Gastroesophageal sphincter (tissue), 4 donors: ENCODE measurements around the gene TM4SF5. TPM values are rescaled to one million over a fixed set of nuclear protein-coding genes. Genes with fewer than 3 reads are reported as not detected.

Source experiments
- ATAC-seq: fragments of 150-250 bp; one replicate; pipeline ENCODE4 v1.9.1; 2016; ENCODE audit warnings: mild to moderate bottlenecking, moderate library complexity
- H3K27ac ChIP-seq, 4 donors: fragments of 200-600 bp; sonication (generic) in 3 of 4; 1 replicate in 3 of 4; 2 replicates in 1 of 4; pipeline ENCODE4 v1.5.1; 2016 to 2019
- H3K27me3 ChIP-seq: fragments of 200-600 bp; sonication (generic); one replicate; pipeline ENCODE4 v1.5.1; 2019
- H3K36me3 ChIP-seq, 2 donors: fragments of 200-600 bp; sonication (generic); one replicate each; pipeline ENCODE4 v1.5.1; 2019; ENCODE audit warnings: control low read depth in 1 of 2
- H3K4me1 ChIP-seq, 3 donors: fragments of 200-600 bp; sonication (generic); 1 replicate in 2 of 3; 2 replicates in 1 of 3; pipeline ENCODE4 v1.5.1; 2016 to 2019; ENCODE audit warnings: control low read depth in 2 of 3
- H3K4me3 ChIP-seq, 2 donors: fragments of 200-600 bp; sonication (generic); one replicate each; pipeline ENCODE4 v1.5.1; 2019; ENCODE audit warnings: mild to moderate bottlenecking in 1 of 2, moderate library complexity in 1 of 2
- H3K9me3 ChIP-seq, 3 donors: fragments of 200-600 bp; sonication (generic); one replicate each; pipeline ENCODE4 v1.5.1; 2017 to 2019; ENCODE audit warnings: control low read depth in 2 of 3
- EP300 ChIP-seq: sonication (generic); formaldehyde crosslinking; IDR thresholded peaks from one replicate; pipeline ENCODE4 v1.6.1; 2017; ENCODE audit warnings: antibody characterized with exemption, mild to moderate bottlenecking
- POLR2A ChIP-seq, 2 donors: fragments of 450-650 bp; IDR thresholded peaks; one replicate each; pipeline ENCODE4 v1.6.1; 2017; ENCODE audit warnings: antibody characterized with exemption in 2 of 2, mild to moderate bottlenecking in 2 of 2, moderate library complexity in 1 of 2
- POLR2AphosphoS5 ChIP-seq: sonication (generic); formaldehyde crosslinking; IDR thresholded peaks from one replicate; pipeline ENCODE4 v1.6.1; 2017; ENCODE audit warnings: antibody characterized with exemption
- WGBS, 2 donors: methylation state at CpG; one replicate each; pipeline ENCODE4 v1.1.5; 2018; ENCODE audit warnings: low coverage in 1 of 2; 5-methylcytosine and 5-hydroxymethylcytosine counted together
- total RNA-seq, 4 donors: library from RNA; depleted of rRNA; stranded (reverse); fragments of >200 nt; gene quantifications; one replicate each; pipeline ENCODE4 v1.1.0, GENCODE V29; 2016
- TF ChIP-seq, protein P1 (sequence below), 4 experiments: fragments of 200-600 bp in 2 of 4; fragments of 450-650 bp in 2 of 4; sonication (generic) in 1 of 4; IDR thresholded peaks; one replicate each; pipeline ENCODE4 v1.5.1; 2017 to 2019; ENCODE audit warnings: antibody characterized with exemption in 4 of 4, mild to moderate bottlenecking in 2 of 4, moderate library complexity in 2 of 4

Gene TM4SF5, protein sequence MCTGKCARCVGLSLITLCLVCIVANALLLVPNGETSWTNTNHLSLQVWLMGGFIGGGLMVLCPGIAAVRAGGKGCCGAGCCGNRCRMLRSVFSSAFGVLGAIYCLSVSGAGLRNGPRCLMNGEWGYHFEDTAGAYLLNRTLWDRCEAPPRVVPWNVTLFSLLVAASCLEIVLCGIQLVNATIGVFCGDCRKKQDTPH
- not detected for total RNA-seq

DNA sequence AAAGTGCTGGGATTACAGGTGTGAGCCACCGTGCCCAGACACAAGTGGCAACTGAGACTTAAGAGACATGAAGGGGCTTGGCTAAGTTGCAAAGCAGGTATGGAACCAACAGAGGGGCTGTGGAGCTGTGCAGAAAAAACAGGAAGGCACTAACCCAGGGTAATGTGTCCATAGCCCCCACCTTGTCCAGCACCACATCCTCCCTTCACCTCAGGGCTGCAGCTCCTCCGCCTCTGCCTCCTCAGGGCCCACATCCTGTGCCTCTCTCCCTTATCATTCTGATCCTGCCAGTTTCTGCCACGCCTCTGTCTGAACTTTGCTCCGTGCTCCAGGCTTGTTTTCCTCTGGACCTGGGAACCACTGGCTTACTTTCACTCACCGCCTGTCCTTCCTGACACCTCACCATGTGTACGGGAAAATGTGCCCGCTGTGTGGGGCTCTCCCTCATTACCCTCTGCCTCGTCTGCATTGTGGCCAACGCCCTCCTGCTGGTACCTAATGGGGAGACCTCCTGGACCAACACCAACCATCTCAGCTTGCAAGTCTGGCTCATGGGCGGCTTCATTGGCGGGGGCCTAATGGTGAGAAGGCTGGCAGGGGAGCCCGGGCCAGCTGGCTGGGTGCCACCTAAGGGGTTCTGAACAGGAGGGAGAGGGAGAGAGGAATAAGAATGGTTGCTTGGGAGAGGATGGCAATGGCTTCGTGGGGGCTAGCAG is at the start of gene TM4SF5:
TM4SF5 (plus strand) TSS at position 368 of the 716 bp plus-strand sequence; CDS start at position 405, 37 bp downstream.
- 58 to 85% methylated on average over 2 to 4 of the region's 13 CpGs for WGBS, 2 donors
- Histone ChIP-seq H3K27ac (no peak within 1 kb of the TSS), H3K36me3 (no peaks in the 10 kb centered on the region), H3K27me3 (peaks cover 49% of the 10 kb centered on the region), H3K4me3 (no peak within 1 kb of the TSS), H3K4me1 (no peaks in the 10 kb centered on the region), H3K9me3 (no peaks in the 10 kb centered on the region)
- no peak for ATAC-seq
- no peak for TF ChIP-seq POLR2A (IDR thresholded peaks at IDR 0.05)
- TF ChIP-seq, protein P1, sequence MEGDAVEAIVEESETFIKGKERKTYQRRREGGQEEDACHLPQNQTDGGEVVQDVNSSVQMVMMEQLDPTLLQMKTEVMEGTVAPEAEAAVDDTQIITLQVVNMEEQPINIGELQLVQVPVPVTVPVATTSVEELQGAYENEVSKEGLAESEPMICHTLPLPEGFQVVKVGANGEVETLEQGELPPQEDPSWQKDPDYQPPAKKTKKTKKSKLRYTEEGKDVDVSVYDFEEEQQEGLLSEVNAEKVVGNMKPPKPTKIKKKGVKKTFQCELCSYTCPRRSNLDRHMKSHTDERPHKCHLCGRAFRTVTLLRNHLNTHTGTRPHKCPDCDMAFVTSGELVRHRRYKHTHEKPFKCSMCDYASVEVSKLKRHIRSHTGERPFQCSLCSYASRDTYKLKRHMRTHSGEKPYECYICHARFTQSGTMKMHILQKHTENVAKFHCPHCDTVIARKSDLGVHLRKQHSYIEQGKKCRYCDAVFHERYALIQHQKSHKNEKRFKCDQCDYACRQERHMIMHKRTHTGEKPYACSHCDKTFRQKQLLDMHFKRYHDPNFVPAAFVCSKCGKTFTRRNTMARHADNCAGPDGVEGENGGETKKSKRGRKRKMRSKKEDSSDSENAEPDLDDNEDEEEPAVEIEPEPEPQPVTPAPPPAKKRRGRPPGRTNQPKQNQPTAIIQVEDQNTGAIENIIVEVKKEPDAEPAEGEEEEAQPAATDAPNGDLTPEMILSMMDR (IDR thresholded peaks at IDR 0.05) = no peak
- TF ChIP-seq POLR2AphosphoS5 = no peak
- no peak for TF ChIP-seq EP300

DNA sequence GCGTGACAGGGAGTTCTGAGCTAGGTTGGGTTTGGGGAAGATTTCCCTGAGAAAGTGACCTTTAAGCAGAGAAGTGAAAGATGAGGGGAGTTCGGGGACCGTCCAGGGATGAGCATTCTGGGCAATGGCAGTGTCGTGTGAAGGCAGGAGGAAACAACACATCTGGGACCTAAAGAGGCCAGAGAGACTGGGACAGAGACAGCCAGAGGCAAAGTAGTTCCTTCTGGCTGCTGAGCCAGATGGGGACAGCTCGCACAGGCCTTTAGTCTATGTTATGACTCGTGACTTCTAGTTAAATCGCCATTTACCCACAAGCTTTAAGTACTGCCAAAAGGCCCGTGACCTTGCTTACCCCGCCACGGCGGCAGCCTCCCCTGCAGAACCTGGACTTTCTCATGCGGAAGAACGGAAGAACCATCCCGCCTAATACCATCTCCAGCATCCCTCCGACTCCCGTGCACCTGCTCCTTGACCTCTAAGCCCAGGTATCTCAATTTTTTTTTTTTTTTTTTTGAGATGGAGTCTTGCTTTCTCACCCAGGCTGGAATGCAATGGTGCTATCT is 48.9 kb upstream of the TM4SF5 start:
- TF ChIP-seq POLR2A (IDR thresholded peaks at IDR 0.05) (no peak), POLR2AphosphoS5 (no peak), EP300 (no peak)
- TF ChIP-seq, protein P1 (IDR thresholded peaks at IDR 0.05) = no peak
- peaks cover 0 to 29% of the 10 kb centered on the region in 2 donors for H3K36me3 ChIP-seq
- no peak for ATAC-seq
- H3K4me3 ChIP-seq = no peak overlapping the region
- H3K4me1 ChIP-seq = peaks cover 0 to 4% (median 0%) of the 10 kb centered on the region in 3 donors
- H3K9me3 ChIP-seq = no peaks in the 10 kb centered on the region
- no peaks in the 10 kb centered on the region for H3K27me3 ChIP-seq
- H3K27ac ChIP-seq = no peak overlapping the region
- WGBS, 2 donors = 90% methylated on average over 13 of the region's 16 CpGs

DNA sequence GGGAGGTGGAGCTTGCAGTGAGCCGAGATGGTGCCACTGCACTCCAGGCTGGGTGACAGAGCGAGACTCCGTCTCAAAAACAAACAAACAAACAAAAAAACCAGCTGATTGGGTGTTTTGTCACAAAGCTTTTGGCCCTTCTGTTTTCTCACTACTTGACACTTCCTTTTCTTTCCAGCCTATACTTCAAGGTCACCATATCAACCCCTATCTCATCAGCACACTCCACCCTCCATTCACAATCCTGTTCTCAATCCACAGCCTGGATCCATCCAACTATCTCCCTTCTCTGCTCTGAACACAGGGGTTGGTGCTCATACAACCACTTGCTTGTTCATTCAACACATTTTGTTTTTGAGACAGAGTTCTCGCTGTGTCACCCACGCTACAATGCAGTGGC is 47.0 kb upstream of the TM4SF5 start:
- 64 to 81% methylated on average over 3 to 5 of the region's 5 CpGs for WGBS, 2 donors
- no peak overlapping the region for H3K27ac ChIP-seq
- peaks cover 0 to 4% (median 0%) of the 10 kb centered on the region in 3 donors for H3K4me1 ChIP-seq
- no peaks in the 10 kb centered on the region for H3K9me3 ChIP-seq
- peaks cover 0 to 11% of the 10 kb centered on the region in 2 donors for H3K36me3 ChIP-seq
- TF ChIP-seq POLR2A (IDR thresholded peaks at IDR 0.05) (no peak), EP300 (no peak), POLR2AphosphoS5 (no peak)
- TF ChIP-seq, protein P1 (IDR thresholded peaks at IDR 0.05) = no peak
- no peaks in the 10 kb centered on the region for H3K27me3 ChIP-seq
- ATAC-seq = no peak
- H3K4me3 ChIP-seq = no peak overlapping the region

DNA sequence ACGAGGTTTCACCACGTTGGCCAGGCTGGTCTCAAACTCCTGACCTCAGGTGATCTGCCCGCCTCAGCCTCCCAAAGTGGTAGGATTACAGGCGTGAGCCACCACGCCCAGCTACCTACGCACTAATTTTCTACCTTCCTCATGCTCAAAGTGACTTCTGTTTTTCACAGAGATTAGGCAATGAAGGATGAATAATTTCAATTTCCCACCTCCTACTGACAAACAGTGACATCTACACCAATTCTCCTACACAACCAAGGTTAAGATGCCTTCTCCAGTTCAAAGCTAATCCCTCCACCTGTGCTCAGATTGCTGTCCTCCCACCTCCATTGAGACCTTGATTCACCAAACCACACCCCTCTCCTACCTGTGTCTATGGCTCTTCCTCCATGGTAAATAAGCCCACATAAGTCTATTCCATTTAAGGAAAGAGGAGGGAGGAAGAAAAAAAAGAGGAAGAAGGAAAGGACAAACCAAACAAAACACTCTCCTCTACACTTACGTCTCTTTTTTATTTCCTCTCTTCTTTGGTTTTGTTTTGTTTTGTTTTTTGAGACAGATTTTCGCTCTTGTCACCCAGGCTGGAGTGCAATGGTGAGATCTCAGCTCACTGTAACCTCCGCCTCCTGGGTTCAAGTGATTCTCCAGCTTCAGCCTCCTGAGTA is 45.9 kb upstream of the TM4SF5 start:
- ATAC-seq = no peak
- Histone ChIP-seq H3K4me1 (peaks cover 0 to 6% (median 0%) of the 10 kb centered on the region in 3 donors), H3K9me3 (no peaks in the 10 kb centered on the region), H3K36me3 (no peaks in the 10 kb centered on the region), H3K27me3 (no peaks in the 10 kb centered on the region), H3K27ac (no peak overlapping the region), H3K4me3 (no peak overlapping the region)
- WGBS, 2 donors = 75 to 84% methylated on average over 9 of the region's 9 CpGs
- TF ChIP-seq POLR2AphosphoS5 = no peak
- TF ChIP-seq POLR2A (IDR thresholded peaks at IDR 0.05) = no peak
- TF ChIP-seq, protein P1 (IDR thresholded peaks at IDR 0.05) = no peak
- no peak for TF ChIP-seq EP300
